ENCODE results near the gene TAS1R1.
A peak's percentile ranks its signal among the peaks of the same experiment; 100 is the strongest.
"Not testable (repeated sequence)": the region's sequence is repeated elsewhere in the genome, so short reads cannot be mapped to it uniquely, and the experiment has no call there.

TAS1R1 gene

GRCh38 chr1:6523566-6523965 lies 31.5 kb upstream of the TAS1R1 start:
- no peak for DNase-seq

GRCh38 chr1:6526316-6526715 lies 28.8 kb upstream of the TAS1R1 start:
- DNase-seq, result no peak

- no peak for DNase-seq
These were observed 26.6 kb upstream of the TAS1R1 start for GRCh38 chr1:6528492-6528891.

- DNase-seq, result no peak
These were observed 24.5 kb upstream of the TAS1R1 start for GRCh38 chr1:6530504-6531160.

GRCh38 chr1:6531996-6532395 lies 23.1 kb upstream of the TAS1R1 start:
- no peak for DNase-seq

- DNase-seq, result no peak
These were observed 20.8 kb upstream of the TAS1R1 start for GRCh38 chr1:6534248-6534822.

GRCh38 chr1:6535214-6535613 lies 19.9 kb upstream of the TAS1R1 start:
- DNase-seq, result no peak

- no peak for DNase-seq
These were observed 18.8 kb upstream of the TAS1R1 start for GRCh38 chr1:6536291-6536690.

GRCh38 chr1:6538956-6539355 lies 16.2 kb upstream of the TAS1R1 start:
- no peak for DNase-seq

GRCh38 chr1:6544831-6545230 lies 10.3 kb upstream of the TAS1R1 start:
- DNase-seq, result no peak

- DNase-seq, result peak in 2 of 4 experiments; percentile 6 to 30
These were observed 9.6 kb upstream of the TAS1R1 start for GRCh38 chr1:6545276-6546112.

GRCh38 chr1:6546326-6546725 lies 8.8 kb upstream of the TAS1R1 start:
- no peak for DNase-seq

- DNase-seq, result no peak
These were observed 7.8 kb upstream of the TAS1R1 start for GRCh38 chr1:6547301-6547700.

GRCh38 chr1:6554031-6554906 lies 838 bp upstream of the TAS1R1 start, which contains the start of gene NOL9:
NOL9 (minus strand) TSS chr1:6554513; CDS start chr1:6554502, 11 bp downstream.
- DNase-seq, result peak; percentile 91 to 94 (median 92)

GRCh38 chr1:6557597-6557996 lies 2.5 kb downstream of the TAS1R1 start:
- DNase-seq, result no peak

- DNase-seq, result not testable (repeated sequence)
These were observed 4.1 kb downstream of the TAS1R1 start for GRCh38 chr1:6559161-6559560.

- DNase-seq, result no peak
These were observed 5.2 kb downstream of the TAS1R1 start for GRCh38 chr1:6560267-6560666.

- DNase-seq, result no peak
These were observed 13.9 kb downstream of the TAS1R1 start for GRCh38 chr1:6569033-6569432.

- DNase-seq, result no peak
These were observed 15.0 kb downstream of the TAS1R1 start for GRCh38 chr1:6570100-6570499.

GRCh38 chr1:6570987-6571386 lies 15.9 kb downstream of the TAS1R1 start:
- no peak for DNase-seq

- no peak for DNase-seq
These were observed 17.7 kb downstream of the TAS1R1 start for GRCh38 chr1:6572653-6573383.

- DNase-seq, result no peak
These were observed 19.0 kb downstream of the TAS1R1 start for GRCh38 chr1:6574025-6574620.
